ENCODE results near the gene CFAP45.

DNA sequence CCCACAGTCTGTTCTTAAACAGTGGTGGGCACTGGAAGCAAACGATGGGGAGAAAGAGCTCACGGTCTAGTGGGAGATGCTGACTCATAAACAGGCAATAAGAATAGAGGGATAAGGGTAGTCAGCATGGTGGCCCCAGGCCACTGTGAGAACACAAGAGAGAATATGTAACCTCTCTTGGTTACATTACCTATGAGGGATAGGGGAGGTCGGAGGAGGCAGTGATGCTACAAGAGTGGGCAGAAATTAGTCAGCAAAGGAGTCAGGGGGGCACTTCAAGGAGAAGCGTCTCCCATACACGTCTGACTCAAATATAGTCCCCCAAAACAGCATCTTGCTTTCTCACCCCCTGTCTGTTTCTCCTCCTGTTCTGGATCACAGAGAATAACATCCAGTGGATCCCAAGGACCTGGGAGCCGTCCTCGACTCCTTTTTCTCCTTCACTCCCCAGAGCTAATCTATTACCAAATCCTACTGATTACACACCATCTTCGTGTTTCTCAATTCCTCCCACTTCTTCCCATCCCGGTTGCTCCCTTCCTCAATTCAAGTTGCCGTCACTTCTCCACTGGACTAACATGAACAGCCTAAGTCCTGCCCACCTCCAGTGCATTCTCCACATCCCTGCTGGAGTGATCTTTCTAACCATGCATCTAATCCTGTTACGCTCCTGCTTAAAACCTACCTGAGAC lies 71.2 kb downstream of the CFAP45 start:
- TF ChIP-seq, protein P1, sequence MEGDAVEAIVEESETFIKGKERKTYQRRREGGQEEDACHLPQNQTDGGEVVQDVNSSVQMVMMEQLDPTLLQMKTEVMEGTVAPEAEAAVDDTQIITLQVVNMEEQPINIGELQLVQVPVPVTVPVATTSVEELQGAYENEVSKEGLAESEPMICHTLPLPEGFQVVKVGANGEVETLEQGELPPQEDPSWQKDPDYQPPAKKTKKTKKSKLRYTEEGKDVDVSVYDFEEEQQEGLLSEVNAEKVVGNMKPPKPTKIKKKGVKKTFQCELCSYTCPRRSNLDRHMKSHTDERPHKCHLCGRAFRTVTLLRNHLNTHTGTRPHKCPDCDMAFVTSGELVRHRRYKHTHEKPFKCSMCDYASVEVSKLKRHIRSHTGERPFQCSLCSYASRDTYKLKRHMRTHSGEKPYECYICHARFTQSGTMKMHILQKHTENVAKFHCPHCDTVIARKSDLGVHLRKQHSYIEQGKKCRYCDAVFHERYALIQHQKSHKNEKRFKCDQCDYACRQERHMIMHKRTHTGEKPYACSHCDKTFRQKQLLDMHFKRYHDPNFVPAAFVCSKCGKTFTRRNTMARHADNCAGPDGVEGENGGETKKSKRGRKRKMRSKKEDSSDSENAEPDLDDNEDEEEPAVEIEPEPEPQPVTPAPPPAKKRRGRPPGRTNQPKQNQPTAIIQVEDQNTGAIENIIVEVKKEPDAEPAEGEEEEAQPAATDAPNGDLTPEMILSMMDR (IDR thresholded peaks at IDR 0.05) = no peak
- TF ChIP-seq POLR2A (IDR thresholded peaks at IDR 0.05) = no peak
